H1 (cell line): ENCODE measurements around the gene CEBPE. TPM values are rescaled to one million over a fixed set of nuclear protein-coding genes. Genes with fewer than 3 reads are reported as not detected.

Source experiments
- ASH2L ChIP-seq: fragments of 200-600, 300-600 bp; sonication (generic); IDR thresholded peaks from one replicate; pipeline ENCODE4 v1.7.1; 2017; ENCODE audit warnings: low read length
- BCL11A ChIP-seq, 2 experiments: IDR thresholded peaks; one replicate each; pipeline ENCODE4 v1.6.1; 2011; ENCODE audit warnings: low read depth in 2 of 2, low read length in 2 of 2, mild to moderate bottlenecking in 2 of 2
- CTCF ChIP-seq, 3 experiments: IDR thresholded peaks; 1 replicate in 2 of 3; 2 replicates in 1 of 3; pipeline versions ENCODE4 v1.5.1 to v1.6.1; 2011; ENCODE audit warnings: low read length in 3 of 3, mild to moderate bottlenecking in 3 of 3, inconsistent platforms in 2 of 3, low read depth in 1 of 3, moderate library complexity in 1 of 3; ENCODE audit not compliant: insufficient read depth in 1 of 3; ENCODE audit errors: control extremely low read depth in 1 of 3
- HDAC2 ChIP-seq, 2 experiments: fragments of 300-600 bp in 1 of 2; sonication (generic) in 1 of 2; IDR thresholded peaks; 2 replicates each; pipeline ENCODE4 v1.6.1; 2011 to 2012; ENCODE audit warnings: low read depth in 2 of 2, low read length in 2 of 2, mild to moderate bottlenecking in 2 of 2, moderate library complexity in 2 of 2, borderline replicate concordance in 1 of 2, inconsistent platforms in 1 of 2
- NANOG ChIP-seq: IDR thresholded peaks from 2 replicates; pipeline ENCODE4 v1.6.1; 2011; ENCODE audit warnings: low read length, low read depth, mild to moderate bottlenecking, inconsistent platforms; ENCODE audit not compliant: insufficient read depth, poor library complexity, severe bottlenecking
- POLR2AphosphoS5 ChIP-seq: IDR thresholded peaks from 2 replicates; pipeline ENCODE4 v1.6.1; 2011; ENCODE audit warnings: low read depth, low read length
- SIN3A ChIP-seq, 2 experiments: IDR thresholded peaks in 1 of 2; conservative IDR thresholded peaks in 1 of 2; 2 replicates each; pipeline ENCODE4 v1.6.1; 2011 to 2012; ENCODE audit warnings: low read length in 2 of 2, improper control_type of control experiment in 1 of 2, low read depth in 1 of 2, mild to moderate bottlenecking in 1 of 2
- polyA plus RNA-seq, 7 experiments: library from polyadenylated mRNA; depleted of rRNA in 3 of 7; stranded (reverse) in 5 of 7; unstranded in 2 of 7; fragments of >200 nt in 5 of 7; fragments of 200-250 nt in 2 of 7; gene quantifications; 1 replicate in 5 of 7; 2 replicates in 1 of 7; 4 replicates in 1 of 7; pipeline versions ENCODE4 v1.2.1 to v1.2.3, GENCODE V29; 2011 to 2013; ENCODE audit warnings: missing spikeins in 2 of 7, mixed read lengths in 2 of 7
- total RNA-seq: library from RNA; stranded (reverse); fragmentation: NEBNext Ultra II Directional; extraction: Animal tissue kit (Norgen Biotek cat#: 25700); gene quantifications from 2 replicates; pipeline ENCODE4 v1.2.1, GENCODE V29; 2021

CEBPE gene
- total and polyA plus RNA-seq, 2 of the 8 experiments (the other 6 are each of a cell fraction or from before 2014, with no cell fraction given), result 0.05 TPM; not detected in 1

DNA sequence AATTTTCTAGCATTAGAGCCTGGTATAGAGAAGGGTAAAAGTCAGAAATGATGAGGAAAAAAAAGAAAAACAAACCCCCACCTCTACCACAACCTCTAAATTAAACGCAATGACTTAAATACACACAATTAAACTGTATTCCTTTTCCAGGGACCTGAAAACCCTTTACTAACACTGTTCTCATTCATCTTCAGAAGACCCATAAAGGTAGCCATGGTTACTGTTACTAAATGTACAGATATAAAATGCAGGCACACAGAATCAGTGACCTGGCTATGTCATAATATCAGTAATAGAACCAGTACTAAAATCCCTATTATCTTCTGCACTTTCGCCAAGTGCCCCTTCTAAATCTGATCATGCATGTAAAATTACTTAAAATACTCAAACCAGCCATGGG, 25.5 kb downstream of the CEBPE start (continued):
- no peak for TF ChIP-seq CTCF (IDR thresholded peaks at IDR 0.05; ENCODE audit: control extremely low read depth in 1 of 3, insufficient read depth in 1 of 3, low read depth in 1 of 3, low read length in 3 of 3)
- no peak for TF ChIP-seq HDAC2 (IDR thresholded peaks at IDR 0.05; ENCODE audit: borderline replicate concordance in 1 of 2, low read depth in 2 of 2, low read length in 2 of 2)
- no peak for TF ChIP-seq ASH2L
- TF ChIP-seq BCL11A (IDR thresholded peaks at IDR 0.05; ENCODE audit: low read depth in 2 of 2, low read length in 2 of 2), result no peak
- TF ChIP-seq SIN3A (conservative IDR thresholded peaks at IDR 0.05 in 1 of 2, IDR thresholded peaks at IDR 0.05 in 1 of 2; ENCODE audit: low read depth in 1 of 2, low read length in 2 of 2), result no peak
- no peak for TF ChIP-seq NANOG
- TF ChIP-seq POLR2AphosphoS5, result no peak
- TF ChIP-seq, all 59 proteins: peak for 0
